Mucosa of rectum (tissue), 2 donors: ENCODE data around the gene UBN2.
A peak's percentile ranks its signal among the peaks of the same experiment; 100 is the strongest.

Experiments
- H3K27ac ChIP-seq, 2 donors: one replicate each; pipeline ENCODE4 v1.7.0; 2013; ENCODE audit warnings: inconsistent platforms in 2 of 2, low read depth in 2 of 2, low read length in 2 of 2
- H3K27me3 ChIP-seq, 2 donors: one replicate each; pipeline ENCODE4 v1.7.0; 2013; ENCODE audit warnings: low read length in 2 of 2; ENCODE audit not compliant: control insufficient read depth in 2 of 2, insufficient read depth in 2 of 2
- H3K36me3 ChIP-seq, 2 donors: one replicate each; pipeline ENCODE4 v1.7.0; 2013; ENCODE audit warnings: low read length in 2 of 2; ENCODE audit not compliant: control insufficient read depth in 2 of 2, insufficient read depth in 2 of 2
- H3K4me1 ChIP-seq, 2 donors: one replicate each; pipeline ENCODE4 v1.7.0; 2013; ENCODE audit warnings: low read length in 2 of 2, mild to moderate bottlenecking in 1 of 2; ENCODE audit not compliant: control insufficient read depth in 2 of 2, insufficient read depth in 2 of 2
- H3K4me3 ChIP-seq, 2 donors: one replicate each; pipeline ENCODE4 v1.7.0; 2013; ENCODE audit warnings: low read length in 2 of 2
- H3K9ac ChIP-seq, 2 donors: one replicate each; pipeline ENCODE4 v1.7.0; 2013; ENCODE audit warnings: low read length in 2 of 2, low read depth in 1 of 2, mild to moderate bottlenecking in 1 of 2
- H3K9me3 ChIP-seq, 2 donors: one replicate each; pipeline ENCODE4 v1.7.0; 2013; ENCODE audit warnings: low read length in 2 of 2; ENCODE audit not compliant: control insufficient read depth in 2 of 2
- donor health status: healthy.
- donor health status: Normal muscosa, but diverticular disease.

The UBN2 gene

GRCh38 chr7:139292821-139293220, 61.8 kb downstream of the UBN2 start:
- H3K4me3 ChIP-seq, result no peak overlapping the region
- no peak overlapping the region for H3K27ac ChIP-seq
- no peaks in the 10 kb centered on the region for H3K27me3 ChIP-seq
- H3K9me3 ChIP-seq, result no peaks in the 10 kb centered on the region
- no peak overlapping the region for H3K9ac ChIP-seq
- peaks cover 0 to 20% of the 10 kb centered on the region in 2 donors for H3K36me3 ChIP-seq
- peaks cover 0 to 4% of the 10 kb centered on the region in 2 donors for H3K4me1 ChIP-seq

GRCh38 chr7:139293534-139293933, 62.5 kb downstream of the UBN2 start:
- peaks cover 0 to 20% of the 10 kb centered on the region in 2 donors for H3K36me3 ChIP-seq
- no peak overlapping the region for H3K27ac ChIP-seq
- H3K9ac ChIP-seq, result no peak overlapping the region
- H3K27me3 ChIP-seq, result no peaks in the 10 kb centered on the region
- H3K4me3 ChIP-seq, result no peak overlapping the region
- H3K4me1 ChIP-seq, result peaks cover 0 to 10% of the 10 kb centered on the region in 2 donors
- no peaks in the 10 kb centered on the region for H3K9me3 ChIP-seq

- H3K27me3 ChIP-seq, result no peaks in the 10 kb centered on the region
- no peak overlapping the region for H3K27ac ChIP-seq
- H3K36me3 ChIP-seq, result peaks cover 0 to 20% of the 10 kb centered on the region in 2 donors
- peaks cover 0 to 15% of the 10 kb centered on the region in 2 donors for H3K4me1 ChIP-seq
- no peak overlapping the region for H3K4me3 ChIP-seq
- no peaks in the 10 kb centered on the region for H3K9me3 ChIP-seq
- no peak overlapping the region for H3K9ac ChIP-seq
Observed at GRCh38 chr7:139294241-139294640, 63.2 kb downstream of the UBN2 start.

- no peaks in the 10 kb centered on the region for H3K27me3 ChIP-seq
- H3K36me3 ChIP-seq, result peaks cover 0 to 21% of the 10 kb centered on the region in 2 donors
- H3K9me3 ChIP-seq, result no peaks in the 10 kb centered on the region
- H3K27ac ChIP-seq, result no peak overlapping the region
- no peak overlapping the region for H3K9ac ChIP-seq
- H3K4me1 ChIP-seq, result peaks cover 2 to 15% of the 10 kb centered on the region in 2 donors
- no peak overlapping the region for H3K4me3 ChIP-seq
Observed at GRCh38 chr7:139294951-139295575, 64.0 kb downstream of the UBN2 start.

- peaks cover 10 to 24% of the 10 kb centered on the region in 2 donors for H3K4me1 ChIP-seq
- no peaks in the 10 kb centered on the region for H3K9me3 ChIP-seq
- H3K9ac ChIP-seq, result peak overlapping the region in 1 of 2 donors; percentile 36
- H3K27ac ChIP-seq, result peak overlapping the region; percentile 61 to 67
- H3K36me3 ChIP-seq, result peaks cover 0 to 17% of the 10 kb centered on the region in 2 donors
- H3K4me3 ChIP-seq, result peak overlapping the region; percentile 4 to 8
- no peaks in the 10 kb centered on the region for H3K27me3 ChIP-seq
Observed at GRCh38 chr7:139297795-139298194, 66.8 kb downstream of the UBN2 start.

- peaks cover 0 to 9% of the 10 kb centered on the region in 2 donors for H3K36me3 ChIP-seq
Observed at GRCh38 chr7:139299296-139299695, 68.3 kb downstream of the UBN2 start.

GRCh38 chr7:139300390-139300789, 69.4 kb downstream of the UBN2 start:
- no peak overlapping the region for H3K4me3 ChIP-seq
- H3K9ac ChIP-seq, result no peak overlapping the region
- no peaks in the 10 kb centered on the region for H3K27me3 ChIP-seq
- no peaks in the 10 kb centered on the region for H3K9me3 ChIP-seq
- peaks cover 10 to 24% of the 10 kb centered on the region in 2 donors for H3K4me1 ChIP-seq
- H3K36me3 ChIP-seq, result peaks cover 0 to 7% of the 10 kb centered on the region in 2 donors
- H3K27ac ChIP-seq, result no peak overlapping the region

More at GRCh38 chr7:139299296-139299695, 68.3 kb downstream of the UBN2 start:
- Histone ChIP-seq H3K9me3 (no peaks in the 10 kb centered on the region), H3K4me3 (no peak overlapping the region), H3K9ac (no peak overlapping the region), H3K27ac (no peak overlapping the region), H3K27me3 (no peaks in the 10 kb centered on the region), H3K4me1 (peaks cover 10 to 24% of the 10 kb centered on the region in 2 donors)

GRCh38 chr7:139304517-139304916, 73.5 kb downstream of the UBN2 start:
- H3K4me1 ChIP-seq, result peaks cover 9 to 10% of the 10 kb centered on the region in 2 donors
- no peaks in the 10 kb centered on the region for H3K27me3 ChIP-seq
- no peaks in the 10 kb centered on the region for H3K9me3 ChIP-seq
- H3K36me3 ChIP-seq, result peaks cover 3 to 8% of the 10 kb centered on the region in 2 donors
- no peak overlapping the region for H3K4me3 ChIP-seq
- H3K9ac ChIP-seq, result no peak overlapping the region
- no peak overlapping the region for H3K27ac ChIP-seq

GRCh38 chr7:139317939-139318505, 87.0 kb downstream of the UBN2 start:
- Histone ChIP-seq H3K27me3 (no peaks in the 10 kb centered on the region), H3K36me3 (no peaks in the 10 kb centered on the region), H3K27ac (no peak overlapping the region), H3K4me1 (no peaks in the 10 kb centered on the region), H3K9ac (no peak overlapping the region), H3K9me3 (no peaks in the 10 kb centered on the region), H3K4me3 (no peak overlapping the region)

GRCh38 chr7:139321071-139321745, 90.2 kb downstream of the UBN2 start:
- H3K27me3 ChIP-seq, result no peaks in the 10 kb centered on the region
- no peak overlapping the region for H3K27ac ChIP-seq
- no peak overlapping the region for H3K4me3 ChIP-seq

More at GRCh38 chr7:139321071-139321745, 90.2 kb downstream of the UBN2 start:
- Histone ChIP-seq H3K9me3 (no peaks in the 10 kb centered on the region), H3K36me3 (no peaks in the 10 kb centered on the region), H3K9ac (no peak overlapping the region), H3K4me1 (no peaks in the 10 kb centered on the region)
